ENCODE measurements around the gene CDH22. TPM values are rescaled to one million over a fixed set of nuclear protein-coding genes. Genes with fewer than 3 reads are reported as not detected.

The CDH22 gene
- total and polyA plus RNA-seq, 7 donors: 0.11 to 1.4 (median 0.53) TPM

- H3K36me3 ChIP-seq (ENCODE audit: insufficient read depth in 1 of 2, low read depth in 1 of 2): no peaks in the 10 kb centered on the region
- H3K27me3 ChIP-seq (ENCODE audit: insufficient read depth in 3 of 3, low read length in 2 of 3): peaks cover 0 to 10% (median 0%) of the 10 kb centered on the region in 3 donors
- ATAC-seq (no peak), DNase-seq (no peak)
- H3K27ac ChIP-seq: no peak overlapping the region
- 40 to 42% (median 41%) methylated on average over 1 of the region's 1 CpG for WGBS, 3 donors
- H3K4me3 ChIP-seq: no peak overlapping the region
- H3K4me1 ChIP-seq: no peaks in the 10 kb centered on the region
- H3K9me3 ChIP-seq: no peaks in the 10 kb centered on the region
- intact Hi-C loops (cut with DNase I): no loop called here
- no peak for TF ChIP-seq CTCF (IDR thresholded peaks at IDR 0.05)
Measured at GRCh38 chr20:46325789-46326188, 17.5 kb upstream of the CDH22 start.

DNA sequence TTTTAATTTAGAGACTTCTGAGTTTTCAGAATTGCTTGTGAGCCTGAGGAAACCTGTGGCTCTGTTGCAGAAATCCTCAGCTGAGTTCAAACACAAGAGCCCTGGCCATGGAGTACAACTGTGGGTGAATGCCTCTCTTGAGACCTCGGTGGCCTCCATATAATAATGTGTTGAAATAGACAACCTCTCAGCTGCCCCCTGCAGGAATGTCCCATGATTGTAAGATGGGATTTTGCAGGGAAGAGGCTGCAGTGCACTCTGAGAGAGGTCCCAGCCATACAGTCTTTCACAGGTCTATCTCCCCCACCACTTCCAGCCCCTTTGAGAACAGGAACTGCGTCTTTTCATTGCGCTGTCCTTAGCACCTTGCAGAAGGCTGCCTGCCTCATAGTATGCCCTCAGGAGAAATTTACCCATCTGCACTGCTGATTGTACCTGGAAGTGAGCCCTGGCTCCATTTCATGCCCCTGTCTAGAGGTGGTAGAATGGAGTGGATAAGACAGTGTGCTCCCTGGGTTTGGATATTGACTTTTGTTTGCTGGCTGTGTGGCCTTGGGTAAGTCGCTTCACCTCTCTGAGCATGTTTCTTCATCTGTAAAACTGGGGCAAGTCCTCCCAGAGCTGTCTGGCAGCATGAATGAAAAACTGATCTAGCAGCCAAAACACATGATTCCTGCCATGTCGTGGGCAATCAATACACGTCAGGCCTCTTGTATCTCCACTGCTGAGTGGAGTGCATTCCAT, 16.8 kb upstream of the CDH22 start:
- H3K9me3 ChIP-seq: no peaks in the 10 kb centered on the region
- intact Hi-C loops (cut with DNase I): no loop called here
- no peak overlapping the region for H3K27ac ChIP-seq
- no peaks in the 10 kb centered on the region for H3K4me1 ChIP-seq
- peaks cover 0 to 10% (median 0%) of the 10 kb centered on the region in 3 donors for H3K27me3 ChIP-seq (ENCODE audit: insufficient read depth in 3 of 3, low read length in 2 of 3)
- peak in 1 of 4 donors; percentile 43 for ATAC-seq
- DNase-seq: no peak
- 59 to 67% (median 62%) methylated on average over 6 of the region's 6 CpGs for WGBS, 3 donors
- TF ChIP-seq CTCF (IDR thresholded peaks at IDR 0.05): no peak
- no peaks in the 10 kb centered on the region for H3K36me3 ChIP-seq (ENCODE audit: insufficient read depth in 1 of 2, low read depth in 1 of 2)
- H3K4me3 ChIP-seq: no peak overlapping the region

DNA sequence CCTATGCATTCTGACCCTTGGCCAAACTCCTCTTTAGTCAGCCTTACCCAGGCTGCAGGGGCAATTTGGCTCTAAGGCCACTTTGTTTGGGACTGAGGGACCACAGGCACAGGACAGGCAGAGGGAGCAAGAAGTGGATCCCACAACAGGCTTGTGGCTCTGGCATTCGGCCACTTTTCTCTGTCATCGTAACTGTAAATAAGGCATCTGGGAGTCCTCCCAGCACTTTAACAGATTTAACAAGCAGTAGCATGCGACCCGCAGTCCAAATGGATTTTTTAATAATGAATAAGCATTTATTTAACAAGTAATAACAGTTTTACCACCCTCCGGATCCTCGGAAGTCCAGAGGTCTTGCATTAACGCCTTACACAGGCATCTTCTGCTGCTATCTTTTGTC, 16.1 kb upstream of the CDH22 start:
- DNase-seq (no peak), ATAC-seq (no peak)
- intact Hi-C loops (cut with DNase I): no loop called here
- no peaks in the 10 kb centered on the region for H3K4me1 ChIP-seq
- peaks cover 0 to 10% (median 0%) of the 10 kb centered on the region in 3 donors for H3K27me3 ChIP-seq (ENCODE audit: insufficient read depth in 3 of 3, low read length in 2 of 3)
- TF ChIP-seq CTCF (IDR thresholded peaks at IDR 0.05): no peak
- H3K9me3 ChIP-seq: no peaks in the 10 kb centered on the region
- H3K4me3 ChIP-seq: no peak overlapping the region
- H3K27ac ChIP-seq: no peak overlapping the region
- no peaks in the 10 kb centered on the region for H3K36me3 ChIP-seq (ENCODE audit: insufficient read depth in 1 of 2, low read depth in 1 of 2)
- WGBS, 3 donors: 42 to 63% (median 49%) methylated on average over 7 of the region's 7 CpGs

GRCh38 chr20:46323557-46323956, 15.3 kb upstream of the CDH22 start:
- Histone ChIP-seq H3K36me3 (ENCODE audit: insufficient read depth in 1 of 2, low read depth in 1 of 2) (no peaks in the 10 kb centered on the region), H3K9me3 (no peaks in the 10 kb centered on the region), H3K27ac (no peak overlapping the region), H3K4me1 (no peaks in the 10 kb centered on the region), H3K4me3 (no peak overlapping the region), H3K27me3 (ENCODE audit: insufficient read depth in 3 of 3, low read length in 2 of 3) (peaks cover 0 to 10% (median 0%) of the 10 kb centered on the region in 3 donors)
- ATAC-seq: no peak
- no peak for DNase-seq
- intact Hi-C loops (cut with DNase I): no loop called here
- 68 to 75% (median 73%) methylated on average over 10 of the region's 10 CpGs for WGBS, 3 donors
- TF ChIP-seq CTCF (IDR thresholded peaks at IDR 0.05): no peak

GRCh38 chr20:46322641-46323040, 14.3 kb upstream of the CDH22 start:
- intact Hi-C loops (cut with DNase I): no loop called here
- DNase-seq (no peak), ATAC-seq (no peak)
- 64 to 65% (median 64%) methylated on average over 8 of the region's 8 CpGs for WGBS, 3 donors
- Histone ChIP-seq H3K27me3 (ENCODE audit: insufficient read depth in 3 of 3, low read length in 2 of 3) (peaks cover 0 to 10% (median 0%) of the 10 kb centered on the region in 3 donors), H3K36me3 (ENCODE audit: insufficient read depth in 1 of 2, low read depth in 1 of 2) (no peaks in the 10 kb centered on the region), H3K4me3 (no peak overlapping the region), H3K9me3 (no peaks in the 10 kb centered on the region), H3K4me1 (peaks cover 1% of the 10 kb centered on the region), H3K27ac (no peak overlapping the region)
- no peak for TF ChIP-seq CTCF (IDR thresholded peaks at IDR 0.05)

Measured in psoas muscle (tissue), 8 donors.